ENCODE measurements around the gene C2CD4D. TPM values are rescaled to one million over a fixed set of nuclear protein-coding genes. Genes with fewer than 3 reads are reported as not detected.

The C2CD4D gene
- total RNA-seq = under 0.01 TPM in 1 of 2 replicates, not detected in the other

GRCh38 chr1:151839457-151840403, at the start of gene C2CD4D:
C2CD4D (minus strand) TSS chr1:151839820; CDS start chr1:151838989, 831 bp downstream.

GRCh38 chr1:151853411-151853943, 13.9 kb upstream of the C2CD4D start, which contains the start of gene THEM5:
THEM5 (minus strand) TSS chr1:151853712; CDS start chr1:151853565, 147 bp downstream.

GRCh38 chr1:151831605-151832004, 8.0 kb downstream of the C2CD4D start, which contains the start of gene RORC:
RORC (minus strand) TSS chr1:151831802; CDS start chr1:151831764, 38 bp downstream.

GRCh38 chr1:151805066-151805820, 34.4 kb downstream of the C2CD4D start, which contains the start of gene LINGO4:
LINGO4 (minus strand) TSS chr1:151805419; CDS start chr1:151802704, 2,715 bp downstream.

GRCh38 chr1:151790071-151790939, 49.3 kb downstream of the C2CD4D start, which contains the start of gene TDRKH:
TDRKH (minus strand) TSS chr1:151790500; CDS start chr1:151783022, 7,478 bp downstream.

Other genes with a start within 250 kb of the C2CD4D start
- gene SNX27, start 227.8 kb downstream of the C2CD4D start, total RNA-seq = 18.8 and 19.0 TPM in 2 replicates
- not detected in 2 replicates for gene CELF3, start 123.0 kb downstream of the C2CD4D start, total RNA-seq
- gene RIIAD1, start 118.3 kb downstream of the C2CD4D start, total RNA-seq = not detected in 2 replicates
- 69.9 and 101 TPM in 2 replicates for gene MRPL9, start 76.3 kb downstream of the C2CD4D start, total RNA-seq
- gene TDRKH, start 49.3 kb downstream of the C2CD4D start, total RNA-seq = 5.1 and 7.7 TPM in 2 replicates
- gene LINGO4, start 34.4 kb downstream of the C2CD4D start, total RNA-seq = not detected in 2 replicates
- 0.48 and 1.9 TPM in 2 replicates for gene RORC, start 8.0 kb downstream of the C2CD4D start, total RNA-seq
- not detected in 2 replicates for gene THEM5, start 13.9 kb upstream of the C2CD4D start, total RNA-seq
- gene THEM4, start 69.7 kb upstream of the C2CD4D start, total RNA-seq = 4.6 and 9.8 TPM in 2 replicates
- 165 and 194 TPM in 2 replicates for gene S100A10, start 154.0 kb upstream of the C2CD4D start, total RNA-seq
- 79.3 and 93.7 TPM in 2 replicates for gene S100A11, start 197.2 kb upstream of the C2CD4D start, total RNA-seq
- not detected in 2 replicates for gene TCHHL1, start 249.2 kb upstream of the C2CD4D start, total RNA-seq

Data from tracheal epithelial cell (primary cell).